KMS-11 (cell line): ENCODE data around the gene KCNC4.

ENCODE experiments used
- H2AFZ ChIP-seq: fragments of 200-600 bp; sonication (generic); 2 replicates; pipeline ENCODE4 v1.6.1; 2016; ENCODE audit warnings: antibody characterized with exemption, mixed run types, low read depth
- H3K27ac ChIP-seq: fragments of 200-600 bp; sonication (generic); 2 replicates; pipeline ENCODE4 v1.6.1; 2016; ENCODE audit warnings: mild to moderate bottlenecking, mixed run types
- H3K27me3 ChIP-seq: fragments of 200-600 bp; sonication (generic); 2 replicates; pipeline ENCODE4 v1.6.1; 2017; ENCODE audit warnings: mild to moderate bottlenecking, low read depth, mixed run types, moderate library complexity; ENCODE audit not compliant: insufficient read depth
- H3K36me3 ChIP-seq: fragments of 200-600 bp; sonication (generic); 2 replicates; pipeline ENCODE4 v1.6.1; 2017; ENCODE audit warnings: mild to moderate bottlenecking, mixed run types; ENCODE audit not compliant: insufficient read depth
- H3K4me1 ChIP-seq: fragments of 200-600 bp; sonication (generic); 2 replicates; pipeline ENCODE4 v1.6.1; 2016; ENCODE audit warnings: mild to moderate bottlenecking, low read depth, mixed run types; ENCODE audit not compliant: poor library complexity, severe bottlenecking
- H3K4me2 ChIP-seq: fragments of 200-600 bp; sonication (generic); 2 replicates; pipeline ENCODE4 v1.7.0; 2016; ENCODE audit warnings: mild to moderate bottlenecking, mixed run types
- H3K4me3 ChIP-seq: fragments of 200-600 bp; sonication (generic); IDR thresholded peaks from 2 replicates; pipeline ENCODE4 v1.6.1; 2017; ENCODE audit warnings: low read depth, low read length, mixed read lengths; ENCODE audit not compliant: insufficient read depth
- H3K79me2 ChIP-seq: fragments of 200-600 bp; sonication (generic); 2 replicates; pipeline ENCODE4 v1.6.1; 2016; ENCODE audit warnings: low read depth, mixed run types; ENCODE audit not compliant: insufficient read depth
- H3K9ac ChIP-seq: fragments of 200-600 bp; sonication (generic); 2 replicates; pipeline ENCODE4 v1.6.1; 2016; ENCODE audit warnings: mild to moderate bottlenecking, mixed run types
- H4K20me1 ChIP-seq: fragments of 200-600 bp; sonication (generic); 2 replicates; pipeline ENCODE4 v1.6.1; 2016; ENCODE audit warnings: mild to moderate bottlenecking, mixed run types; ENCODE audit not compliant: insufficient read depth
- CTCF ChIP-seq: fragments of 200-600 bp; sonication (generic); conservative IDR thresholded peaks from 2 replicates; pipeline ENCODE4 v1.6.1; 2017; ENCODE audit warnings: low read depth, mild to moderate bottlenecking, antibody characterized with exemption, low read length, moderate library complexity, mixed read lengths

The KCNC4 gene

GRCh38 chr1:110176299-110176956, 33.7 kb upstream of the KCNC4 start:
- no peaks in the 10 kb centered on the region for H3K79me2 ChIP-seq
- no peak overlapping the region for H3K27ac ChIP-seq
- no peaks in the 10 kb centered on the region for H3K36me3 ChIP-seq
- H4K20me1 ChIP-seq = no peaks in the 10 kb centered on the region
- no peak overlapping the region for H3K9ac ChIP-seq
- no peak overlapping the region for H3K4me3 ChIP-seq
- no peak for TF ChIP-seq CTCF
- no peak overlapping the region for H3K4me2 ChIP-seq
- no peaks in the 10 kb centered on the region for H3K4me1 ChIP-seq
- no peaks in the 10 kb centered on the region for H3K27me3 ChIP-seq
- no peak overlapping the region for H2AFZ ChIP-seq

GRCh38 chr1:110177775-110178174, 32.3 kb upstream of the KCNC4 start:
- Histone ChIP-seq H3K79me2 (no peaks in the 10 kb centered on the region), H4K20me1 (no peaks in the 10 kb centered on the region), H3K36me3 (no peaks in the 10 kb centered on the region), H3K4me2 (no peak overlapping the region), H2AFZ (no peak overlapping the region), H3K27me3 (no peaks in the 10 kb centered on the region), H3K9ac (no peak overlapping the region), H3K4me1 (no peaks in the 10 kb centered on the region), H3K27ac (no peak overlapping the region), H3K4me3 (no peak overlapping the region)
- TF ChIP-seq CTCF = no peak

- no peak overlapping the region for H3K4me2 ChIP-seq
- no peaks in the 10 kb centered on the region for H3K4me1 ChIP-seq
- H3K4me3 ChIP-seq = no peak overlapping the region
- H3K36me3 ChIP-seq = no peaks in the 10 kb centered on the region
- H2AFZ ChIP-seq = no peak overlapping the region
- H3K79me2 ChIP-seq = no peaks in the 10 kb centered on the region
- H3K9ac ChIP-seq = no peak overlapping the region
- no peak overlapping the region for H3K27ac ChIP-seq
- no peaks in the 10 kb centered on the region for H3K27me3 ChIP-seq
- no peaks in the 10 kb centered on the region for H4K20me1 ChIP-seq
- TF ChIP-seq CTCF = no peak
Measured at GRCh38 chr1:110183642-110184167, 26.4 kb upstream of the KCNC4 start.

GRCh38 chr1:110184446-110184845, 25.7 kb upstream of the KCNC4 start:
- Histone ChIP-seq H3K27ac (no peak overlapping the region), H3K79me2 (no peaks in the 10 kb centered on the region), H3K4me3 (no peak overlapping the region), H3K9ac (no peak overlapping the region), H3K27me3 (no peaks in the 10 kb centered on the region), H3K4me2 (no peak overlapping the region), H3K4me1 (no peaks in the 10 kb centered on the region), H3K36me3 (no peaks in the 10 kb centered on the region), H2AFZ (no peak overlapping the region), H4K20me1 (no peaks in the 10 kb centered on the region)
- TF ChIP-seq CTCF = no peak
